Measurements from ENCODE around the gene ASTN2.

The ASTN2 gene

GRCh38 chr9:117145811-117146490, 268.9 kb downstream of the ASTN2 start:
- TF ChIP-seq ZFX (IDR thresholded peaks at IDR 0.05) (no peak), CTCF (conservative IDR thresholded peaks at IDR 0.05) (no peak)

GRCh38 chr9:117145081-117145480, 269.8 kb downstream of the ASTN2 start:
- no peak for TF ChIP-seq CTCF (conservative IDR thresholded peaks at IDR 0.05)
- TF ChIP-seq ZFX (IDR thresholded peaks at IDR 0.05), result no peak
- H3K27ac ChIP-seq, result no peak overlapping the region

More at GRCh38 chr9:117145811-117146490, 268.9 kb downstream of the ASTN2 start:
- H3K27ac ChIP-seq, result no peak overlapping the region

- no peak for TF ChIP-seq ZFX (IDR thresholded peaks at IDR 0.05)
- H3K27ac ChIP-seq, result no peak overlapping the region
These were observed 276.6 kb downstream of the ASTN2 start for GRCh38 chr9:117138231-117138630.

GRCh38 chr9:117136461-117136860, 278.4 kb downstream of the ASTN2 start:
- H3K27ac ChIP-seq, result no peak overlapping the region
- no peak for TF ChIP-seq CTCF (conservative IDR thresholded peaks at IDR 0.05)
- no peak for TF ChIP-seq ZFX (IDR thresholded peaks at IDR 0.05)

- no peak overlapping the region for H3K27ac ChIP-seq
- TF ChIP-seq ZFX (IDR thresholded peaks at IDR 0.05) (no peak), CTCF (conservative IDR thresholded peaks at IDR 0.05) (no peak)
These were observed 279.3 kb downstream of the ASTN2 start for GRCh38 chr9:117135501-117136098.

- no peak overlapping the region for H3K27ac ChIP-seq
- TF ChIP-seq CTCF (conservative IDR thresholded peaks at IDR 0.05), result no peak
- TF ChIP-seq ZFX (IDR thresholded peaks at IDR 0.05), result no peak
These were observed 279.9 kb downstream of the ASTN2 start for GRCh38 chr9:117134826-117135500.

GRCh38 chr9:117126871-117127270, 288.0 kb downstream of the ASTN2 start:
- no peak overlapping the region for H3K27ac ChIP-seq
- TF ChIP-seq ZFX (IDR thresholded peaks at IDR 0.05), result no peak
- TF ChIP-seq CTCF (conservative IDR thresholded peaks at IDR 0.05), result no peak
